ENCODE measurements around the gene TNFSF9.
"Not testable (repeated sequence)": the region's sequence is repeated elsewhere in the genome, so short reads cannot be mapped to it uniquely, and the experiment has no call there.

DNA sequence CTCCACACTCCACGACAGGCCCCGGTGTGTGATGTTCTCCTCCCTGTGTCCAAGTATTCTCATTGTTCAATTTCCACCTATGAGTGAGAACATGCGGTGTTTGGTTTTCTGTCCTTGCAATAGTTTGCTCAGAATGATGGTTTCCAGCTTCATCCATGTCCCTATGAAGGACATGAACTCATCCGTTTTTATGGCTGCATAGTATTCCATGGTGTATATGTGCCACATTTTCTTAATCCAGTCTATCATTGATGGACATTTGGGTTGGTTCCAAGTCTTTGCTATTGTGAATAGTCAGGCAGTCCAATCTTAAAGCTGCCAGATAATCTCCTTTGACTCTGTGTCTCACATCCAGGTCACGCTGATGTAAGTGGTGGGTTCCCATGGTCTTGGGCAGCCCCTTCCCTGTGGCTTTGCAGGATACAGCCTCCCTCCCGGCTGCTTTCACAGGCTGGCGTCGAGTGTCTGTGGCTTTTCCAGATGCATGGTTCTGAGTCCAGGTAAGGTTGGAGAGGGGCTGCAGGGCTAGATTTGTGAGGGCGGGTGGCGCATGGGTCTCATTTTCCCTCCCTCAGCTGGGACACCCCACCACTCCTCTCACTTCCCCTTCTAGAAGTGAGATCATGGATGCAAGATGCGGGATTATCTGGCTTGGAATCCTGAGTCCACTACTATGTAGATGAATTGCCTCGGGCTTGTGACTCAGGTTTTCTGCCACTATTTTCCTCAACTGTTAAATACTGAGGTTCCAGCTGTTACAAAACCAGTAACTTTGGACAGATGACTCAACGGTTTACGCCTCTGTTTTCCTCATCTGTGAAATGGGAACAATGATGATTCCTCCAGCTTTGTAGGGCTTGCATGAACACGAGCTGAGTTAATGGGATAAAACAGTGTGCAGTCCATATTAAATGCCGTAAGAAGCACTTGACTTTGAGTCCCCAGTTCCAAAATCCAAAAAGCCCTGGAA is 52.0 kb downstream of the TNFSF9 start:
- TF ChIP-seq EZH2phosphoT487 (conservative IDR thresholded peaks at IDR 0.05; ENCODE audit: low read length); CTCF (IDR thresholded peaks at IDR 0.05; ENCODE audit: insufficient read depth, low read length, poor library complexity, severe bottlenecking): not testable (repeated sequence)

All from SU-DHL-6 (cell line).